GM21390 (cell line): ENCODE results near the gene SEC22A.

Source experiments
- ATAC-seq: cut with Tn5 transposase; IDR thresholded peaks from one replicate; pipeline ENCODE4 v1.9.1; 2021; ENCODE audit not compliant: unreplicated experiment

Gene SEC22A

GRCh38 chr3:123301331-123302184, 99.8 kb downstream of the SEC22A start:
- no peak for ATAC-seq

- no peak for ATAC-seq
These were observed 101.2 kb downstream of the SEC22A start for GRCh38 chr3:123302961-123303360.

- ATAC-seq: no peak
These were observed 102.3 kb downstream of the SEC22A start for GRCh38 chr3:123303976-123304560.

- no peak for ATAC-seq
These were observed 103.4 kb downstream of the SEC22A start for GRCh38 chr3:123305192-123305591.

GRCh38 chr3:123307064-123307463, 105.3 kb downstream of the SEC22A start:
- no peak for ATAC-seq

- no peak for ATAC-seq
These were observed 108.4 kb downstream of the SEC22A start for GRCh38 chr3:123310186-123310585.

GRCh38 chr3:123310741-123311140, 109.0 kb downstream of the SEC22A start:
- ATAC-seq: no peak

GRCh38 chr3:123311201-123311600, 109.5 kb downstream of the SEC22A start:
- ATAC-seq: no peak

- ATAC-seq: no peak
These were observed 110.9 kb downstream of the SEC22A start for GRCh38 chr3:123312331-123313265.

GRCh38 chr3:123313889-123314288, 112.1 kb downstream of the SEC22A start:
- no peak for ATAC-seq

- ATAC-seq: no peak
These were observed 112.9 kb downstream of the SEC22A start for GRCh38 chr3:123314359-123315270.

- ATAC-seq: no peak
These were observed 113.5 kb downstream of the SEC22A start for GRCh38 chr3:123315271-123315595.

GRCh38 chr3:123317716-123318115, 116.0 kb downstream of the SEC22A start:
- no peak for ATAC-seq

- ATAC-seq: no peak
These were observed 116.6 kb downstream of the SEC22A start for GRCh38 chr3:123318374-123318773.

- ATAC-seq: no peak
These were observed 118.0 kb downstream of the SEC22A start for GRCh38 chr3:123319760-123320159.

- no peak for ATAC-seq
These were observed 118.5 kb downstream of the SEC22A start for GRCh38 chr3:123320221-123320620.

- no peak for ATAC-seq
These were observed 120.1 kb downstream of the SEC22A start for GRCh38 chr3:123321806-123322205.

- no peak for ATAC-seq
These were observed 121.1 kb downstream of the SEC22A start for GRCh38 chr3:123322866-123323265.
